Measurements from ENCODE around the gene ANKRD52. TPM values are rescaled to one million over a fixed set of nuclear protein-coding genes. Genes with fewer than 3 reads are reported as not detected.

The ANKRD52 gene
- total and polyA plus RNA-seq, 10 of the 15 experiments (the other 5 are each of a cell fraction or from before 2014, with no cell fraction given) = 0.90 to 55.3 (median 16.1) TPM

- Histone ChIP-seq H3K4me1 (ENCODE audit: control insufficient read depth, insufficient read depth, low read length) (no peaks in the 10 kb centered on the region), H3K4me2 (ENCODE audit: control insufficient read depth, insufficient read depth) (no peak overlapping the region), H3K9me3 (replicated peaks; ENCODE audit: control insufficient read depth, insufficient read depth, low read length) (no peaks in the 10 kb centered on the region), H3K79me2 (ENCODE audit: control insufficient read depth, insufficient read depth, low read length) (peaks cover 10% of the 10 kb centered on the region), H3K4me3 (no peak overlapping the region), H3K27ac (ENCODE audit: control insufficient read depth, insufficient read depth) (no peak overlapping the region), H3K9ac (ENCODE audit: control insufficient read depth, insufficient read depth, low read length) (no peak overlapping the region), H3K27me3 (replicated peaks in 1 of 2; ENCODE audit: control insufficient read depth in 2 of 2, insufficient read depth in 2 of 2, low read length in 1 of 2) (no peaks in the 10 kb centered on the region), H4K20me1 (ENCODE audit: control insufficient read depth, insufficient read depth) (no peaks in the 10 kb centered on the region), H3K36me3 (ENCODE audit: control insufficient read depth in 2 of 2, insufficient read depth in 2 of 2, low read length in 1 of 2) (peaks cover 2 to 24% of the 10 kb centered on the region in 2 experiments), H2AFZ (ENCODE audit: control insufficient read depth, low read depth, low read length) (no peak overlapping the region)
- no peak for FAIRE-seq
- no TSS peak for BruUV-seq (replicated peaks)
- POLR2A ChIA-PET = no interaction called here
- CTCF ChIA-PET = interaction anchor here (0.7 to 1.6 kb wide), 7 partner anchors 10 to 241 kb away, joined by 3 to 11 read pairs (median 3); partner anchors contain the start of genes SMARCC2 and ZC3H10
- TF ChIP-seq MTA3 (IDR thresholded peaks at IDR 0.05; ENCODE audit: borderline replicate concordance, low read length) (no peak), YBX1 (IDR thresholded peaks at IDR 0.05) (no peak), SRF (IDR thresholded peaks at IDR 0.05; ENCODE audit: low read depth in 2 of 2, low read length in 2 of 2) (no peak), PKNOX1 (IDR thresholded peaks at IDR 0.05) (no peak), POLR2A (IDR thresholded peaks at IDR 0.05; ENCODE audit: low read depth, low read length) (no peak), RAD51 (IDR thresholded peaks at IDR 0.05) (no peak), HDAC6 (IDR thresholded peaks at IDR 0.05; ENCODE audit: unreplicated experiment) (no peak), KDM1A (IDR thresholded peaks at IDR 0.05; ENCODE audit: borderline replicate concordance) (no peak), NR2C2 (IDR thresholded peaks at IDR 0.05; ENCODE audit: borderline replicate concordance, control insufficient read depth, insufficient read length, low read depth) (no peak), CHD4 (IDR thresholded peaks at IDR 0.05) (no peak), GABPA (IDR thresholded peaks at IDR 0.05; ENCODE audit: low read depth) (no peak), TCF12 (IDR thresholded peaks at IDR 0.05; ENCODE audit: low read depth, low read length) (no peak), SUZ12 (IDR thresholded peaks at IDR 0.05; ENCODE audit: unreplicated experiment) (no peak), RELA (IDR thresholded peaks at IDR 0.05; ENCODE audit: borderline replicate concordance, partially characterized antibody) (no peak), NFYA (IDR thresholded peaks at IDR 0.05; ENCODE audit: borderline replicate concordance, low read depth, low read length) (no peak), ZNF207 (IDR thresholded peaks at IDR 0.05; ENCODE audit: borderline replicate concordance) (no peak), ATF7 (IDR thresholded peaks at IDR 0.05; ENCODE audit: low read depth) (no peak), RBBP5 (conservative IDR thresholded peaks at IDR 0.05) (no peak)
- TF ChIP-seq, protein P1, sequence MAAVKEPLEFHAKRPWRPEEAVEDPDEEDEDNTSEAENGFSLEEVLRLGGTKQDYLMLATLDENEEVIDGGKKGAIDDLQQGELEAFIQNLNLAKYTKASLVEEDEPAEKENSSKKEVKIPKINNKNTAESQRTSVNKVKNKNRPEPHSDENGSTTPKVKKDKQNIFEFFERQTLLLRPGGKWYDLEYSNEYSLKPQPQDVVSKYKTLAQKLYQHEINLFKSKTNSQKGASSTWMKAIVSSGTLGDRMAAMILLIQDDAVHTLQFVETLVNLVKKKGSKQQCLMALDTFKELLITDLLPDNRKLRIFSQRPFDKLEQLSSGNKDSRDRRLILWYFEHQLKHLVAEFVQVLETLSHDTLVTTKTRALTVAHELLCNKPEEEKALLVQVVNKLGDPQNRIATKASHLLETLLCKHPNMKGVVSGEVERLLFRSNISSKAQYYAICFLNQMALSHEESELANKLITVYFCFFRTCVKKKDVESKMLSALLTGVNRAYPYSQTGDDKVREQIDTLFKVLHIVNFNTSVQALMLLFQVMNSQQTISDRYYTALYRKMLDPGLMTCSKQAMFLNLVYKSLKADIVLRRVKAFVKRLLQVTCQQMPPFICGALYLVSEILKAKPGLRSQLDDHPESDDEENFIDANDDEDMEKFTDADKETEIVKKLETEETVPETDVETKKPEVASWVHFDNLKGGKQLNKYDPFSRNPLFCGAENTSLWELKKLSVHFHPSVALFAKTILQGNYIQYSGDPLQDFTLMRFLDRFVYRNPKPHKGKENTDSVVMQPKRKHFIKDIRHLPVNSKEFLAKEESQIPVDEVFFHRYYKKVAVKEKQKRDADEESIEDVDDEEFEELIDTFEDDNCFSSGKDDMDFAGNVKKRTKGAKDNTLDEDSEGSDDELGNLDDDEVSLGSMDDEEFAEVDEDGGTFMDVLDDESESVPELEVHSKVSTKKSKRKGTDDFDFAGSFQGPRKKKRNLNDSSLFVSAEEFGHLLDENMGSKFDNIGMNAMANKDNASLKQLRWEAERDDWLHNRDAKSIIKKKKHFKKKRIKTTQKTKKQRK (IDR thresholded peaks at IDR 0.05; ENCODE audit: low read depth, low read length) = no peak
- TF ChIP-seq, protein P2, sequence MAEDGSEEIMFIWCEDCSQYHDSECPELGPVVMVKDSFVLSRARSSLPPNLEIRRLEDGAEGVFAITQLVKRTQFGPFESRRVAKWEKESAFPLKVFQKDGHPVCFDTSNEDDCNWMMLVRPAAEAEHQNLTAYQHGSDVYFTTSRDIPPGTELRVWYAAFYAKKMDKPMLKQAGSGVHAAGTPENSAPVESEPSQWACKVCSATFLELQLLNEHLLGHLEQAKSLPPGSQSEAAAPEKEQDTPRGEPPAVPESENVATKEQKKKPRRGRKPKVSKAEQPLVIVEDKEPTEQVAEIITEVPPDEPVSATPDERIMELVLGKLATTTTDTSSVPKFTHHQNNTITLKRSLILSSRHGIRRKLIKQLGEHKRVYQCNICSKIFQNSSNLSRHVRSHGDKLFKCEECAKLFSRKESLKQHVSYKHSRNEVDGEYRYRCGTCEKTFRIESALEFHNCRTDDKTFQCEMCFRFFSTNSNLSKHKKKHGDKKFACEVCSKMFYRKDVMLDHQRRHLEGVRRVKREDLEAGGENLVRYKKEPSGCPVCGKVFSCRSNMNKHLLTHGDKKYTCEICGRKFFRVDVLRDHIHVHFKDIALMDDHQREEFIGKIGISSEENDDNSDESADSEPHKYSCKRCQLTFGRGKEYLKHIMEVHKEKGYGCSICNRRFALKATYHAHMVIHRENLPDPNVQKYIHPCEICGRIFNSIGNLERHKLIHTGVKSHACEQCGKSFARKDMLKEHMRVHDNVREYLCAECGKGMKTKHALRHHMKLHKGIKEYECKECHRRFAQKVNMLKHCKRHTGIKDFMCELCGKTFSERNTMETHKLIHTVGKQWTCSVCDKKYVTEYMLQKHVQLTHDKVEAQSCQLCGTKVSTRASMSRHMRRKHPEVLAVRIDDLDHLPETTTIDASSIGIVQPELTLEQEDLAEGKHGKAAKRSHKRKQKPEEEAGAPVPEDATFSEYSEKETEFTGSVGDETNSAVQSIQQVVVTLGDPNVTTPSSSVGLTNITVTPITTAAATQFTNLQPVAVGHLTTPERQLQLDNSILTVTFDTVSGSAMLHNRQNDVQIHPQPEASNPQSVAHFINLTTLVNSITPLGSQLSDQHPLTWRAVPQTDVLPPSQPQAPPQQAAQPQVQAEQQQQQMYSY (CRISPR knock-in tag; IDR thresholded peaks at IDR 0.05) = no peak
- ATAC-seq = no peak
- in situ Hi-C loops (cut with MboI) (no loop called here), intact Hi-C loops (cut with micrococcal nuclease; ENCODE audit: unreplicated experiment) (no loop called here)
- SMC1A ChIA-PET (ENCODE audit: uncharacterized antibody, unreplicated experiment) = interaction anchor here (0.7 to 1.5 kb wide), 3 partner anchors 10 to 19 kb away, joined by 3 to 9 read pairs (median 3); no protein-coding TSS in a partner anchor
- WGBS (ENCODE audit: insufficient coverage, insufficient replicate concordance, low lambda C conversion rate, missing lambda C conversion rate) = 100% methylated on average over 3 of the region's 3 CpGs
- RAD21 ChIA-PET (ENCODE audit: unreplicated experiment) = no interaction called here
- DNase-seq (ENCODE audit: low read depth, low spot score) = no peak
Observed at GRCh38 chr12:56216461-56216860, 41.7 kb downstream of the ANKRD52 start.

All from GM12878 (cell line).